Keratinocyte (primary cell): Measurements from ENCODE around the gene CPAMD8. TPM values are rescaled to one million over a fixed set of nuclear protein-coding genes. Genes with fewer than 3 reads are reported as not detected.

Source experiments
- DNase-seq: peaks from one replicate; pipeline ENCODE4 v3.0.0-alpha.2; 2011; ENCODE audit warnings: low read depth, missing footprints, low spot score
- FAIRE-seq: peaks from 2 replicates; lab custom pipeline; 2011; peaks lifted over from hg19 to GRCh38; lab: Jason Lieb, UNC
- H2AFZ ChIP-seq: 2 replicates; pipeline ENCODE4 v1.6.0; 2012; ENCODE audit warnings: low read length, control low read depth, inconsistent platforms; ENCODE audit not compliant: control insufficient read depth
- H3K27ac ChIP-seq: 2 replicates; pipeline ENCODE4 v1.5.1; 2011; ENCODE audit warnings: low read length; ENCODE audit not compliant: control insufficient read depth, insufficient read depth
- H3K27me3 ChIP-seq: 3 replicates; pipeline ENCODE4 v1.6.0; 2011; ENCODE audit warnings: low read length; ENCODE audit not compliant: control insufficient read depth, insufficient read depth; ENCODE audit errors: extremely low read depth
- H3K36me3 ChIP-seq, 2 experiments: 2 replicates in 1 of 2; 3 replicates in 1 of 2; pipeline ENCODE4 v1.5.1; 2011; ENCODE audit warnings: low read length in 2 of 2, mild to moderate bottlenecking in 1 of 2; ENCODE audit not compliant: control insufficient read depth in 2 of 2, insufficient read depth in 2 of 2; ENCODE audit errors: extremely low read depth in 1 of 2
- H3K4me1 ChIP-seq: 3 replicates; pipeline ENCODE4 v1.5.1; 2011; ENCODE audit warnings: low read length; ENCODE audit not compliant: control insufficient read depth, insufficient read depth; ENCODE audit errors: extremely low read depth
- H3K4me2 ChIP-seq: 3 replicates; pipeline ENCODE4 v1.6.0; 2011; ENCODE audit warnings: low read depth, low read length; ENCODE audit not compliant: control insufficient read depth, insufficient read depth; ENCODE audit errors: extremely low read depth
- H3K4me3 ChIP-seq, 3 experiments: fragments of 200-600 bp in 1 of 3; sonication (generic) in 1 of 3; 2 replicates in 2 of 3; 3 replicates in 1 of 3; pipeline ENCODE4 v1.5.1; 2011 to 2016; ENCODE audit warnings: low read length in 3 of 3, mild to moderate bottlenecking in 3 of 3, control low read depth in 2 of 3, inconsistent platforms in 1 of 3, low read depth in 1 of 3, mixed read lengths in 1 of 3, mixed run types in 1 of 3, moderate library complexity in 1 of 3; ENCODE audit not compliant: control insufficient read depth in 2 of 3, insufficient read depth in 2 of 3; ENCODE audit errors: extremely low read depth in 1 of 3
- H3K79me2 ChIP-seq: 2 replicates; pipeline ENCODE4 v1.6.0; 2012; ENCODE audit warnings: low read length; ENCODE audit not compliant: control insufficient read depth, insufficient read depth
- H3K9ac ChIP-seq: 3 replicates; pipeline ENCODE4 v1.6.0; 2011; ENCODE audit warnings: low read length; ENCODE audit not compliant: control insufficient read depth, insufficient read depth; ENCODE audit errors: extremely low read depth
- H3K9me1 ChIP-seq: 3 replicates; pipeline ENCODE4 v1.6.0; 2011; ENCODE audit warnings: low read length; ENCODE audit not compliant: control insufficient read depth, insufficient read depth; ENCODE audit errors: extremely low read depth
- H3K9me3 ChIP-seq: 2 replicates; pipeline ENCODE4 v1.5.1; 2012; ENCODE audit warnings: low read depth, low read length; ENCODE audit not compliant: control insufficient read depth
- H4K20me1 ChIP-seq: 3 replicates; pipeline ENCODE4 v1.6.0; 2011; ENCODE audit warnings: low read length; ENCODE audit not compliant: control insufficient read depth, insufficient read depth; ENCODE audit errors: extremely low read depth
- EZH2 ChIP-seq: IDR thresholded peaks from one replicate; pipeline ENCODE4 v1.6.1; 2012; ENCODE audit warnings: inconsistent platforms, mild to moderate bottlenecking, low read length, moderate library complexity
- dilution Hi-C: fragments of 300-500 bp; cut with MboI; formaldehyde crosslinking; loops from one replicate; pipeline ENCODE4 v1.7.0; 2020; ENCODE audit warnings: low sequenced_read_pairs; ENCODE audit not compliant: extremely low pct_ligation_motif_present
- polyA plus RNA-seq, 5 experiments: library from polyadenylated mRNA; depleted of rRNA in 3 of 5; stranded (reverse) in 3 of 5; stranded (forward) in 1 of 5; unstranded in 1 of 5; fragments of >200 nt; gene quantifications; 1 replicate in 1 of 5; 2 replicates in 3 of 5; 3 replicates in 1 of 5; pipeline versions ENCODE4 v1.2.1 to v1.2.3, GENCODE V29; 2011 to 2012; ENCODE audit warnings: missing spikeins in 2 of 5, low read depth in 1 of 5, low replicate concordance in 1 of 5
- TF ChIP-seq, protein P1 (sequence below), 3 experiments: IDR thresholded peaks in 1 of 3; conservative IDR thresholded peaks in 1 of 3; optimal IDR thresholded peaks in 1 of 3; 2 replicates in 2 of 3; 3 replicates in 1 of 3; pipeline versions ENCODE3 to v1.5.1; 2011; ENCODE audit warnings: low read length in 3 of 3, mild to moderate bottlenecking in 3 of 3, moderate library complexity in 2 of 3, control low read depth in 1 of 3, inconsistent platforms in 1 of 3; ENCODE audit not compliant: insufficient read depth in 2 of 3; ENCODE audit errors: extremely low read depth in 1 of 3

The CPAMD8 gene
- polyA plus RNA-seq, 1 donor (not counting 4 experiments of a cell fraction or from before 2014, with no cell fraction given) = 0.38 TPM

DNA sequence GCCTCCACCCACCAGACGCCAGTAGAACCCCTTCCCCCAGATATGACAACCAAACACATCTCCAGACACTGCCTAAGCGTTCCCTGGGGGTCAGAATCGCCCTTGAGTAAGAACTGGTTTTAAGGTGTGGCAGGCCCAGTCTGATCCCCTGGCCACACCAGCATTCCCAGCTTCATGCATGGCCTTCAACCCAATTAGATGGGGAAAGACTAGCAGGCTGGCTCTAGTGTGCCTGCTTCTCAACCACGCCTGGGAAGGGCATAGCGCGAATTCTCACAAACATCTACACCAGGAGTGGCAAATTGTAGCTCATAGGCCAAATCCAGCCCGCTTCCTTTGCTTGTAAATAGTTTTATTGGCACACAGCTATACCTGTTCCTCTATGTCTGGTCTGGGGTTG is 35.1 kb upstream of the CPAMD8 start:
- no peak overlapping the region for H3K4me2 ChIP-seq

GRCh38 chr19:17061205-17061604 is 34.6 kb upstream of the CPAMD8 start:
- H2AFZ ChIP-seq = no peak overlapping the region
- FAIRE-seq (no peak), DNase-seq (no peak)
- no peak overlapping the region for H3K4me2 ChIP-seq
- no peak overlapping the region for H3K4me3 ChIP-seq
- TF ChIP-seq, protein P1, sequence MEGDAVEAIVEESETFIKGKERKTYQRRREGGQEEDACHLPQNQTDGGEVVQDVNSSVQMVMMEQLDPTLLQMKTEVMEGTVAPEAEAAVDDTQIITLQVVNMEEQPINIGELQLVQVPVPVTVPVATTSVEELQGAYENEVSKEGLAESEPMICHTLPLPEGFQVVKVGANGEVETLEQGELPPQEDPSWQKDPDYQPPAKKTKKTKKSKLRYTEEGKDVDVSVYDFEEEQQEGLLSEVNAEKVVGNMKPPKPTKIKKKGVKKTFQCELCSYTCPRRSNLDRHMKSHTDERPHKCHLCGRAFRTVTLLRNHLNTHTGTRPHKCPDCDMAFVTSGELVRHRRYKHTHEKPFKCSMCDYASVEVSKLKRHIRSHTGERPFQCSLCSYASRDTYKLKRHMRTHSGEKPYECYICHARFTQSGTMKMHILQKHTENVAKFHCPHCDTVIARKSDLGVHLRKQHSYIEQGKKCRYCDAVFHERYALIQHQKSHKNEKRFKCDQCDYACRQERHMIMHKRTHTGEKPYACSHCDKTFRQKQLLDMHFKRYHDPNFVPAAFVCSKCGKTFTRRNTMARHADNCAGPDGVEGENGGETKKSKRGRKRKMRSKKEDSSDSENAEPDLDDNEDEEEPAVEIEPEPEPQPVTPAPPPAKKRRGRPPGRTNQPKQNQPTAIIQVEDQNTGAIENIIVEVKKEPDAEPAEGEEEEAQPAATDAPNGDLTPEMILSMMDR (optimal IDR thresholded peaks at IDR 0.05 in 1 of 3, IDR thresholded peaks at IDR 0.05 in 1 of 3, conservative IDR thresholded peaks at IDR 0.05 in 1 of 3; ENCODE audit: extremely low read depth in 1 of 3, insufficient read depth in 2 of 3, low read length in 3 of 3) = no peak
- TF ChIP-seq EZH2 = no peak
- H3K9me1 ChIP-seq = no peaks in the 10 kb centered on the region
- no peaks in the 10 kb centered on the region for H4K20me1 ChIP-seq
- no peak overlapping the region for H3K27ac ChIP-seq
- peaks cover 7% of the 10 kb centered on the region for H3K9me3 ChIP-seq
- H3K36me3 ChIP-seq = peaks cover 3 to 20% of the 10 kb centered on the region in 2 experiments
- H3K4me1 ChIP-seq = no peaks in the 10 kb centered on the region
- H3K27me3 ChIP-seq = no peaks in the 10 kb centered on the region
- H3K9ac ChIP-seq = no peak overlapping the region
- dilution Hi-C loops = no loop called here
- peaks cover 10% of the 10 kb centered on the region for H3K79me2 ChIP-seq

More for the DNA sequence above, 35.1 kb upstream of the CPAMD8 start:
- no peaks in the 10 kb centered on the region for H3K4me1 ChIP-seq
- H3K9me1 ChIP-seq = no peaks in the 10 kb centered on the region
- FAIRE-seq = no peak
- TF ChIP-seq, protein P1 (optimal IDR thresholded peaks at IDR 0.05 in 1 of 3, IDR thresholded peaks at IDR 0.05 in 1 of 3, conservative IDR thresholded peaks at IDR 0.05 in 1 of 3; ENCODE audit: extremely low read depth in 1 of 3, insufficient read depth in 2 of 3, low read length in 3 of 3) = no peak
- TF ChIP-seq EZH2 = no peak
- no peak overlapping the region for H3K27ac ChIP-seq
- dilution Hi-C loops = no loop called here
- no peak overlapping the region for H3K4me3 ChIP-seq
- DNase-seq = no peak
- H3K9me3 ChIP-seq = peaks cover 7% of the 10 kb centered on the region
- H4K20me1 ChIP-seq = no peaks in the 10 kb centered on the region
- no peak overlapping the region for H2AFZ ChIP-seq
- H3K9ac ChIP-seq = no peak overlapping the region
- no peaks in the 10 kb centered on the region for H3K27me3 ChIP-seq
- peaks cover 10% of the 10 kb centered on the region for H3K79me2 ChIP-seq
- H3K36me3 ChIP-seq = peaks cover 3 to 20% of the 10 kb centered on the region in 2 experiments
